ENCODE results near the gene ADGRG3. TPM values are rescaled to one million over a fixed set of nuclear protein-coding genes. Genes with fewer than 3 reads are reported as not detected.

The ADGRG3 gene
- total and polyA plus RNA-seq, 9 of the 15 experiments (the other 6 are each of a cell fraction or from before 2014, with no cell fraction given) = 0.09 to 0.52 (median 0.14) TPM; not detected in 3

DNA sequence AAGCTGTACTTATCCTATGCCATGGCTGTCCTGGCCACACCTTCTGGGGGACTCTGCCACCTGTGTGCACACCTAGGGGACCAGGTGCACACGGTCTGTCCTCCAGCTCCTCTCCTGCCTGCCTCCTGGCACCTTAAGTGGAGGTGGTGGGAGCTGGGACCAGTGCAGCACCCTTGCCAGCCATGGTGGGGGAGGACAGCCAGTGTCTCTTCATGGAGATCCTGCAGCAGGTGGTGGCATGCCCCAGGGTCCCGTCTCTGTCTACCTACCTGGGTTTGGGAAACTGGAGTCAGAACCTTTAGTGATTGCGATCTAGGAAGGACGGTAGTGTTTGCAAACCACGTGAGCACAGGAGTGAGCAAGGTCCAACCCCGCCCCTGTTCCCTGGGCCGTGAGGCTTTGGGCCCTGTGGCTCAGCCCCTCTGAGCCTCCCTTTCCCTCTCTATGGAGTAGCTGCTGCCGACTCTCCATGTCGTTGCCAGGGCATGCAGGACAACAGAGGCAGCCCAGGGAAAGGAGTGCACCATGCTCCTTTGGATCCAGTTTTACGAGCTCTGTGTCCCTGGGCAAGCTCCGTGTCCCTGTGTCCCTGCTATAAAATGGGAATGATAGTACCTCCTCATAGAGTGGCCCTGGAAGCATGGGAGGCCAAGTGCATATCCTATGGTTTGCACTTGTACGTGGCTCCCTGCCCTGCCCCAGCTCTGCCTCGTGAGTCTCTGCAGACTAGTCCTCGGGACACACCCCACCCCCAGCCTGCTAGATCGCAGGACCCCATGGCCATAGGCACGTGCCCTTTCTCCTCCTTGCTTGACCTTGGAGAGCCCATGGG, 32.6 kb upstream of the ADGRG3 start:
- Histone ChIP-seq H3K9me3 (replicated peaks; ENCODE audit: control insufficient read depth, insufficient read depth, low read depth, low read length) (no peaks in the 10 kb centered on the region), H3K9me1 (ENCODE audit: control insufficient read depth, insufficient read depth, low read length) (no peaks in the 10 kb centered on the region), H2AFZ (ENCODE audit: low read depth, low read length) (no peak overlapping the region), H3K4me3 (no peak overlapping the region), H3K27me3 (ENCODE audit: control insufficient read depth in 2 of 2, insufficient read depth in 2 of 2, low read length in 2 of 2) (peaks cover 17 to 69% of the 10 kb centered on the region in 2 experiments; a peak in 4 of 5 replicates), H3K79me2 (ENCODE audit: control insufficient read depth, insufficient read depth, low read length) (no peaks in the 10 kb centered on the region), H3K9ac (ENCODE audit: insufficient read depth in 1 of 2, low read depth in 2 of 2, low read length in 2 of 2) (0 out of 4 replicates have a peak overlapping the region, but pooled peaks of 1 of the 2 experiments have one; percentile 40), H3K4me1 (replicated peaks in 1 of 2; ENCODE audit: control insufficient read depth in 2 of 2, insufficient read depth in 2 of 2, low read length in 2 of 2) (peaks cover under 1 to 27% of the 10 kb centered on the region in 2 experiments; a peak in 2 of 5 replicates), H3K4me2 (ENCODE audit: insufficient read depth, low read length) (no peak overlapping the region), H4K20me1 (replicated peaks; ENCODE audit: control insufficient read depth, insufficient read depth, low read length) (0 out of 2 replicates have a peak, but pooled peaks cover 6% of the 10 kb centered on the region), H3K36me3 (ENCODE audit: control insufficient read depth, insufficient read depth, low read length) (no peaks in the 10 kb centered on the region), H3K27ac (ENCODE audit: extremely low read depth, low read depth, low read length) (no peak overlapping the region)
- DNase-seq (ENCODE audit: extremely low read depth in 1 of 4, low spot score in 3 of 4) = no peak
- no TSS peak for BruUV-seq (replicated peaks)
- ChIA-PET CTCF (ENCODE audit: low intra/inter-chr PET ratio) (no interaction called here), POLR2A (interaction anchor here (0.7 to 1.0 kb wide), 3 partner anchors 8 to 83 kb away, joined by 3 to 6 read pairs (median 3); no protein-coding TSS in a partner anchor)
- in situ Hi-C loops (cut with MboI) = no loop called here
- no peak for FAIRE-seq
- intact Hi-C loops (cut with micrococcal nuclease) = no loop called here
- ATAC-seq = peak; percentile 38; the same call in 2 of the 3 replicates
- 3% methylated on average over 15 of the region's 16 CpGs for WGBS (ENCODE audit: insufficient coverage, low coverage, missing lambda C conversion rate)
- TF ChIP-seq TEAD2 (tag; IDR thresholded peaks at IDR 0.05) = no peak
- TF ChIP-seq, protein P1, sequence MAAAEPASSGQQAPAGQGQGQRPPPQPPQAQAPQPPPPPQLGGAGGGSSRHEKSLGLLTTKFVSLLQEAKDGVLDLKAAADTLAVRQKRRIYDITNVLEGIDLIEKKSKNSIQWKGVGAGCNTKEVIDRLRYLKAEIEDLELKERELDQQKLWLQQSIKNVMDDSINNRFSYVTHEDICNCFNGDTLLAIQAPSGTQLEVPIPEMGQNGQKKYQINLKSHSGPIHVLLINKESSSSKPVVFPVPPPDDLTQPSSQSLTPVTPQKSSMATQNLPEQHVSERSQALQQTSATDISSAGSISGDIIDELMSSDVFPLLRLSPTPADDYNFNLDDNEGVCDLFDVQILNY (CRISPR knock-in tag; IDR thresholded peaks at IDR 0.05) = no peak
- TF ChIP-seq, protein P2, sequence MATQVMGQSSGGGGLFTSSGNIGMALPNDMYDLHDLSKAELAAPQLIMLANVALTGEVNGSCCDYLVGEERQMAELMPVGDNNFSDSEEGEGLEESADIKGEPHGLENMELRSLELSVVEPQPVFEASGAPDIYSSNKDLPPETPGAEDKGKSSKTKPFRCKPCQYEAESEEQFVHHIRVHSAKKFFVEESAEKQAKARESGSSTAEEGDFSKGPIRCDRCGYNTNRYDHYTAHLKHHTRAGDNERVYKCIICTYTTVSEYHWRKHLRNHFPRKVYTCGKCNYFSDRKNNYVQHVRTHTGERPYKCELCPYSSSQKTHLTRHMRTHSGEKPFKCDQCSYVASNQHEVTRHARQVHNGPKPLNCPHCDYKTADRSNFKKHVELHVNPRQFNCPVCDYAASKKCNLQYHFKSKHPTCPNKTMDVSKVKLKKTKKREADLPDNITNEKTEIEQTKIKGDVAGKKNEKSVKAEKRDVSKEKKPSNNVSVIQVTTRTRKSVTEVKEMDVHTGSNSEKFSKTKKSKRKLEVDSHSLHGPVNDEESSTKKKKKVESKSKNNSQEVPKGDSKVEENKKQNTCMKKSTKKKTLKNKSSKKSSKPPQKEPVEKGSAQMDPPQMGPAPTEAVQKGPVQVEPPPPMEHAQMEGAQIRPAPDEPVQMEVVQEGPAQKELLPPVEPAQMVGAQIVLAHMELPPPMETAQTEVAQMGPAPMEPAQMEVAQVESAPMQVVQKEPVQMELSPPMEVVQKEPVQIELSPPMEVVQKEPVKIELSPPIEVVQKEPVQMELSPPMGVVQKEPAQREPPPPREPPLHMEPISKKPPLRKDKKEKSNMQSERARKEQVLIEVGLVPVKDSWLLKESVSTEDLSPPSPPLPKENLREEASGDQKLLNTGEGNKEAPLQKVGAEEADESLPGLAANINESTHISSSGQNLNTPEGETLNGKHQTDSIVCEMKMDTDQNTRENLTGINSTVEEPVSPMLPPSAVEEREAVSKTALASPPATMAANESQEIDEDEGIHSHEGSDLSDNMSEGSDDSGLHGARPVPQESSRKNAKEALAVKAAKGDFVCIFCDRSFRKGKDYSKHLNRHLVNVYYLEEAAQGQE (IDR thresholded peaks at IDR 0.05; ENCODE audit: borderline replicate concordance) = no peak
- TF ChIP-seq, protein P2 (CRISPR knock-in tag; IDR thresholded peaks at IDR 0.05; ENCODE audit: low read depth) = no peak
- TF ChIP-seq ZNF324 (CRISPR knock-in tag; IDR thresholded peaks at IDR 0.05) = no peak
- TF ChIP-seq, protein P3, sequence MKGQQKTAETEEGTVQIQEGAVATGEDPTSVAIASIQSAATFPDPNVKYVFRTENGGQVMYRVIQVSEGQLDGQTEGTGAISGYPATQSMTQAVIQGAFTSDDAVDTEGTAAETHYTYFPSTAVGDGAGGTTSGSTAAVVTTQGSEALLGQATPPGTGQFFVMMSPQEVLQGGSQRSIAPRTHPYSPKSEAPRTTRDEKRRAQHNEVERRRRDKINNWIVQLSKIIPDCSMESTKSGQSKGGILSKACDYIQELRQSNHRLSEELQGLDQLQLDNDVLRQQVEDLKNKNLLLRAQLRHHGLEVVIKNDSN (CRISPR knock-in tag; IDR thresholded peaks at IDR 0.05) = peak; percentile 57
- TF ChIP-seq, protein P4, sequence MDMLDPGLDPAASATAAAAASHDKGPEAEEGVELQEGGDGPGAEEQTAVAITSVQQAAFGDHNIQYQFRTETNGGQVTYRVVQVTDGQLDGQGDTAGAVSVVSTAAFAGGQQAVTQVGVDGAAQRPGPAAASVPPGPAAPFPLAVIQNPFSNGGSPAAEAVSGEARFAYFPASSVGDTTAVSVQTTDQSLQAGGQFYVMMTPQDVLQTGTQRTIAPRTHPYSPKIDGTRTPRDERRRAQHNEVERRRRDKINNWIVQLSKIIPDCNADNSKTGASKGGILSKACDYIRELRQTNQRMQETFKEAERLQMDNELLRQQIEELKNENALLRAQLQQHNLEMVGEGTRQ (CRISPR knock-in tag; IDR thresholded peaks at IDR 0.05) = 0 out of 2 replicates have a peak, but pooled peaks have one; percentile 43
- no peak for TF ChIP-seq RUNX1 (IDR thresholded peaks at IDR 0.05; ENCODE audit: low read depth)
- TF ChIP-seq JUN (IDR thresholded peaks at IDR 0.05; ENCODE audit: borderline replicate concordance, low read depth, low read length) = no peak
- no peak for TF ChIP-seq JUN (CRISPR knock-in tag; IDR thresholded peaks at IDR 0.05; ENCODE audit: borderline replicate concordance)
- no peak for TF ChIP-seq PTBP1 (IDR thresholded peaks at IDR 0.05; ENCODE audit: low read depth, low read length)
